Measurements from ENCODE around the gene EPHA8. TPM values are rescaled to one million over a fixed set of nuclear protein-coding genes. Genes with fewer than 3 reads are reported as not detected.

The EPHA8 gene
- total and polyA plus RNA-seq, 2 of the 4 experiments (the other 2 are of a cell fraction): not detected

GRCh38 chr1:22531251-22531650, 32.0 kb upstream of the EPHA8 start:
- no TSS peak for BruUV-seq (replicated peaks)
- Histone ChIP-seq H4K8ac (ENCODE audit: low read depth in 2 of 2, low read length in 2 of 2) (no peak overlapping the region), H3K18ac (ENCODE audit: low read depth, low read length) (no peak overlapping the region), H3K27me3 (ENCODE audit: control insufficient read depth, insufficient read depth, low read length) (no peaks in the 10 kb centered on the region), H3K56ac (ENCODE audit: extremely low read depth, insufficient read depth, low read length) (no peak overlapping the region), H3K4ac (ENCODE audit: low read depth, low read length) (no peak overlapping the region), H2AK5ac (ENCODE audit: low read depth, low read length) (no peak overlapping the region), H2AK9ac (replicated peaks; ENCODE audit: low read depth, low read length, poor library complexity) (no peak overlapping the region), H2BK15ac (ENCODE audit: low read depth, low read length) (no peak overlapping the region), H3K4me2 (ENCODE audit: low read depth, low read length) (no peak overlapping the region), H3K14ac (replicated peaks; ENCODE audit: low read depth, low read length) (no peak overlapping the region), H3K36me3 (ENCODE audit: control insufficient read depth, insufficient read depth, low read length) (peaks cover 16% of the 10 kb centered on the region), H4K20me1 (ENCODE audit: insufficient read depth, low read length) (no peaks in the 10 kb centered on the region), H2BK20ac (ENCODE audit: low read depth, low read length) (no peak overlapping the region), H2AFZ (replicated peaks; ENCODE audit: low read length, poor library complexity) (no peak overlapping the region), H2BK120ac (ENCODE audit: low read depth, low read length) (no peak overlapping the region), H3K79me1 (ENCODE audit: low read depth in 1 of 2, low read length in 2 of 2) (no peaks in the 10 kb centered on the region), H4K5ac (ENCODE audit: low read depth, low read length) (no peak overlapping the region), H3K23ac (ENCODE audit: low read depth, low read length) (no peak overlapping the region), H2BK5ac (ENCODE audit: low read depth, low read length, poor library complexity, severe bottlenecking) (no peak overlapping the region), H3K9me1 (ENCODE audit: insufficient read depth, low read length) (0 out of 2 replicates have a peak, but pooled peaks cover 5% of the 10 kb centered on the region), H3K4me1 (ENCODE audit: control insufficient read depth, insufficient read depth, low read length) (no peaks in the 10 kb centered on the region), H3K4me3 (ENCODE audit: insufficient read depth, low read depth, low read length) (no peak overlapping the region), H3K9me3 (ENCODE audit: control insufficient read depth, insufficient read depth, low read length) (no peaks in the 10 kb centered on the region), H4K91ac (ENCODE audit: insufficient read depth, low read depth, low read length) (no peak overlapping the region), H3K9ac (ENCODE audit: low read depth, low read length) (no peak overlapping the region), H3K27ac (ENCODE audit: insufficient read depth, low read length) (no peak overlapping the region)
- DNase-seq (no peak), ATAC-seq (ENCODE audit: low read depth) (no peak)
- ChIA-PET POLR2A (ENCODE audit: unreplicated experiment) (no interaction called here), CTCF (no interaction called here)
- intact Hi-C loops (cut with micrococcal nuclease): no loop called here
- in situ Hi-C loops (cut with MboI; ENCODE audit: low sequenced_read_pairs): no loop called here
- dilution Hi-C loops (cut with HindIII; ENCODE audit: low sequenced_read_pairs, unreplicated experiment): no loop called here
- TF ChIP-seq NFE2L2 (IDR thresholded peaks at IDR 0.05; ENCODE audit: low read depth, low read length) (no peak), POLR2A (IDR thresholded peaks at IDR 0.05; ENCODE audit: low read depth, low read length) (no peak), ELK1 (IDR thresholded peaks at IDR 0.05; ENCODE audit: borderline replicate concordance, low read depth, low read length) (no peak), USF2 (IDR thresholded peaks at IDR 0.05; ENCODE audit: low read depth, low read length) (no peak), CHD1 (IDR thresholded peaks at IDR 0.05; ENCODE audit: low read depth, low read length) (no peak), CTCF (conservative IDR thresholded peaks at IDR 0.05; ENCODE audit: low read depth, low read length) (no peak), FOS (IDR thresholded peaks at IDR 0.05; ENCODE audit: low read depth, low read length) (no peak), MAFK (IDR thresholded peaks at IDR 0.05; ENCODE audit: low read depth, low read length) (no peak), BHLHE40 (IDR thresholded peaks at IDR 0.05; ENCODE audit: low read depth, low read length) (no peak), RFX5 (IDR thresholded peaks at IDR 0.05; ENCODE audit: low read depth, low read length) (no peak), RAD21 (IDR thresholded peaks at IDR 0.05; ENCODE audit: low read length) (no peak), MAZ (IDR thresholded peaks at IDR 0.05; ENCODE audit: borderline replicate concordance, low read depth, low read length) (no peak), RCOR1 (IDR thresholded peaks at IDR 0.05; ENCODE audit: insufficient replicate concordance, low read length) (no peak), MXI1 (IDR thresholded peaks at IDR 0.05; ENCODE audit: borderline replicate concordance, low read depth, low read length) (no peak), SMC3 (IDR thresholded peaks at IDR 0.05; ENCODE audit: low read depth, low read length) (no peak), CEBPB (IDR thresholded peaks at IDR 0.05; ENCODE audit: low read depth, low read length) (no peak)
- 49% methylated on average over 6 of the region's 6 CpGs; no CpG with 5 or more reads in 1 of the 2 experiments for WGBS, 2 experiments (ENCODE audit: extremely low coverage in 2 of 2, insufficient read length in 1 of 2)
